GM11168 (cell line): ENCODE results near the gene EIF1.

Experiments
- in situ Hi-C: fragments of 300-500 bp; cut with MboI; formaldehyde crosslinking; loops from one replicate; pipeline ENCODE4 v1.12.0; 2022; ENCODE audit warnings: low sequenced_read_pairs; ENCODE audit not compliant: unreplicated experiment

The EIF1 gene

DNA sequence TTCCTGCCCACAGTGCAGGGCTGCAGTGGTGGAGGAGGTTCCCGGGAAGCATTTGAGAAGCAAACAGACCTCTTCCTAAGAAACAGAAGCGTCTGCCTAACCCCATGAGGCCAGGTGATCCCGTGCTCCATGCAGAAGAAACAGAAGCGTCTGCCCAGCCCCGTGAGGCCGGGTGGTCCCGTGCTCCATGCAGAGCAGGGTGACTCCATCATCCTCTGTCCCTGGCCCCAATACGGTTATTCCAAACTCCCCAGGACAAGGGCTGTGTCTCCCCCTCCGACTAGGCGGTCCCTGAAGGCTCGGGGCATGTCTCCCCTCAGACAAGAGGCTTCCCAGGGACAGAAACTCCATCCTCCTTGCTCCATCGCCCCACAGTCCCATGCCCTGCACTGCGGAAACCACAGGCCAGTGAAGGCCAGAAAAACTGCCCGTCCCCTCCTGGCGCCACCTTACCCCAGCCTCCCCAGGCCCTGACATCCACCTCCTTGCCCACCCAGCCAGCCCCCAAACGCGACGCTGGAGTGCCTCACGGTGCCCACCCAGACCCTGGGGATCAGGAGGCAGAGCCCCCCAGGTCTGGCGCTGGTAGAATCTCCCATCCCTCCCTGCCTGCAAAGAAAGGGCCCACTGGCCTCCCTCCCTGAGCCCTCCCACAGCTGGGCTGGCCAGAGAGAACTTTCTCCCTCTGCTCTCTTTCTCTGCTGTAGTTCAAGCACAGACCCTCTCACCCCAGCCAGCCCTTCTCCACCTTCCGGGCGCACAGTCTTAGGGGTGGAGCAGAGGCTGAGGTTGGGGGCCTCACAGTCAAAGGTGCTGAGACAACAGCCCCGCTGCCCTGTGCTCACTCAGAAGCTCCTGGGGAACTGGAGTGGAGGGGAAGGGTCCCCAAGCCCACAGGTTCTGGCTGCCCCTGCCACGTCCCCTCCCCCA, 33.7 kb upstream of the EIF1 start:
- in situ Hi-C loops, result loop anchor here (25.0 kb wide), 2 partner anchors 743 to 1043 kb away; no protein-coding TSS in a partner anchor

DNA sequence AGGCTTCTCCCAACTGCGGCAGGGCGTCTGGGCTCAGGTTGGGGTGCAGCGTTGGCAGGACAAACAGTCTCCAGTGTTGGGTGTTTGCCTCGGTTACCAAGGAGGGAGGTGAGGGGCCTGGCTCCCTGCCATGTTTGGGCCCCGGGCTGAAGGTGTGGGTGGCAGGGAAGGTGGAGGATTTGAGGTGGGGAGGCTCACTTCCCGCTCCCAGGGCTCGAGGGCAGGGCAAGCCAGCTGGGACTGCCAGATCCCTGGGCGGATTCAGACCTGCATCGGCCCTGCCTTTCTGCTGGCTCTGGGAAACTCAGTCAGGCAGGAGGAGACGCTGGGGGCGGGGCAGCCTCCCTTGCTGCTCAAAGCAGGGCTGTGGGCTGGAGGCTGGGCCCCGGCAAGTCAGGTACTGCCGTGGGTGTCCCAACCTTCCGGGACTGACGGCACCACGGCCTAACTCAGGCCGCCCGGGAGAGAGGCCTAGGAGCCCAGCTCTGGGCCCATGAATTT, 33.0 kb upstream of the EIF1 start:
- in situ Hi-C loops, result loop anchor here (25.0 kb wide), 2 partner anchors 743 to 1043 kb away; no protein-coding TSS in a partner anchor

DNA sequence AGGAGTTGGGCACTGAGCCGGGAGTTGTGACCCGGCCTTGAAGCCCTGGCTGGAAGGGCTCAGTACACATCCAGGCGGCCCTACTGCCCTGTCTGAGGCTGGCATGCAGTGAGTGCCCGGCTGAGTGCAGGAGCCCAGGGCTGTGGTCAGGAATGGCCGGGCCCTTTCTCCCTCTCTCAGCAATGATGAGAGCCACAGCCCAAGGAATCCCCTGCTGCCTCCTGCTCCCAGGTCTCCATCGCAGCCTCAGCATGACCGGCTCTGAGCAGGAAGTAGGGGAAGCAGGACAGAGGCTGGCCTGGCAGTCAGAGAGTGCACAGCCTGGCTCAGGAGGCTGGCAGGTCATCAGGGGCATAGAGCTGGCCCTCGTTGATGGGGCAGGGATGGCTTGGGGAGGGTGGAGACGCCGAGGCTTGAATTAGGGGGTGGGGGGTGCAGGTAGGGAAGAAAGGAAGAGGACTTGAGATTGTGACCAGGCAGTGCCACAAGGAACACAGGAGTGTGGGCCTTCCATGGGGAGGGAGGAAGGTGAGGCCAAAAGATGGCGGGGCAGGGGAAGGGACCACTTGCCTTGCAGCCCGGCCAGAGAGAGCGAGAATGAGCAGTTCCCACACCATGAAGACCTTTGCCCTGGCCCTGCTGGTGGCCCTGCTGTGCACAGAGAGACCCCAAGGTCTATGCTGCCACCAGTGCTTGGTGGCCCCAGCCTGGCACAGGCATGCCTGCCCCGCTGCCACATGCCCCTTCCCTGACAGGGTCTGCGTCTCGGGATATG, 32.2 kb upstream of the EIF1 start:
- in situ Hi-C loops, result loop anchor here (25.0 kb wide), 2 partner anchors 744 to 1044 kb away; no protein-coding TSS in a partner anchor

DNA sequence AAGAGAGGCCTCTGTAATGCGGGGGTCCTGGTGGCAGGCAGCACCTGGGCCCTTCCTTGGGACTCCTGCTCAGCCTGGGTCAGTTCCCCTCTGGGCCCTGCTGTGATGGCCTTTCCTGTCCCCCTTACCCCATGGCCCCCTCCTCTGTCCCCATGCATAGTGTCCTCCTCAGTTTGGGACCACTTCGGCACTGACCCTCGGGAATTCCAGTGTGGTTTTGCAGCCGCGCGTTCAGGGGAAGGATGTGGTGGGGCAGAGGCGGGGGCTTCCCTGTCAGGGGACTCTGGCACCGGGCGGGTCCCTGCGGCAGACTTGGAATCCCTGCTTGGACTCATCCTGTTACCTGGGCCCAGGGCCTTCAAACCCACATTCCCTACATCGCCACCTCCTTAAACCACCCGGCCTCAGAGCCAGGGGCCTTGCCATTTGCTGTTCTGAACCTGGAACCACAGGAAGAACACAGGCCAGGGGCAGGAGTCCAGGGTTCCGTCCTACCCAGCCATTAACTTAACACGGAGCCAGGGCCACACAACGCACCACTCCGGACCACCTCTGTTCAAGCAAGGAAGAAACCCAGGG, 31.4 kb upstream of the EIF1 start:
- in situ Hi-C loops, result loop anchor here (25.0 kb wide), 2 partner anchors 745 to 1045 kb away; no protein-coding TSS in a partner anchor

DNA sequence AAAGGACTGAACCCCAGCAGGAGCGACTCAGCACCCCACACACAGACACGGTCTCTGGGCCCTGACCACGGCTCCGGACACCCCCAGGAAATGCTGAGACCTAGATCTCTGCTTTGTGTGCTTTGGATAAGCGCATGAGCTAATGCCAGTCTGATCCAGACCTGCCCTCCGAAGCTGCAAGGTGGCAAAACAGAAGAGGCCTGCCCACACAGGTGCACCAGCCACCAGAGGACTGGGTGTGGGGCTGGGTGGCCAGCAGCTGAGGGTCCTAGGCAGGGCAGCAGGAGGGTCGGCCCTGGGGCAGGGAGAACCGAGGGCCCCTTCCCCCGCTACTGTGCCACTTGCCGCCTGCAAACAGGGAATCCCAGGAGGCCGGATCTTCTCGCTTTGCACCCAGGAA, 30.7 kb upstream of the EIF1 start:
- in situ Hi-C loops, result loop anchor here (25.0 kb wide), 2 partner anchors 746 to 1046 kb away; no protein-coding TSS in a partner anchor

DNA sequence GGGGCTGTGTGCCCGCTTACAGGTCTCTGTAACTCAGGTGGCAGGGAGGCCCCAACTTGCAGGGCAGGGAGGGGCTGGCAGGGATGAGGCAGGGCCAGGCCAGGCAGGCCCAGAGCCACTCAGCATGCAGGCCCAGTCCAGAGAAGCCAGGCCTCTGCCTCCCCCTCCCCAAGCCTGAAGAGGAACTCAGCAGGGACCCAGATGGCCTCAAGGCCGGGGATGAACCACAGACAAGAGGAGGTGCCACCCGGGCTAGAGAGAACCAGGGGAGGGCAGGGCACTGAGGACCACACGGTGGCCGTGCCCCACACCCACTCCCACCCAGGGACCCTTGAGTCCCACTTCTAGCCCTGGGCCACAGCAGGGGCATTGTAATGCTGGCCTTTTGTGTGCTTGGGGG, 29.8 kb upstream of the EIF1 start:
- in situ Hi-C loops, result loop anchor here (25.0 kb wide), 2 partner anchors 747 to 1047 kb away; no protein-coding TSS in a partner anchor

DNA sequence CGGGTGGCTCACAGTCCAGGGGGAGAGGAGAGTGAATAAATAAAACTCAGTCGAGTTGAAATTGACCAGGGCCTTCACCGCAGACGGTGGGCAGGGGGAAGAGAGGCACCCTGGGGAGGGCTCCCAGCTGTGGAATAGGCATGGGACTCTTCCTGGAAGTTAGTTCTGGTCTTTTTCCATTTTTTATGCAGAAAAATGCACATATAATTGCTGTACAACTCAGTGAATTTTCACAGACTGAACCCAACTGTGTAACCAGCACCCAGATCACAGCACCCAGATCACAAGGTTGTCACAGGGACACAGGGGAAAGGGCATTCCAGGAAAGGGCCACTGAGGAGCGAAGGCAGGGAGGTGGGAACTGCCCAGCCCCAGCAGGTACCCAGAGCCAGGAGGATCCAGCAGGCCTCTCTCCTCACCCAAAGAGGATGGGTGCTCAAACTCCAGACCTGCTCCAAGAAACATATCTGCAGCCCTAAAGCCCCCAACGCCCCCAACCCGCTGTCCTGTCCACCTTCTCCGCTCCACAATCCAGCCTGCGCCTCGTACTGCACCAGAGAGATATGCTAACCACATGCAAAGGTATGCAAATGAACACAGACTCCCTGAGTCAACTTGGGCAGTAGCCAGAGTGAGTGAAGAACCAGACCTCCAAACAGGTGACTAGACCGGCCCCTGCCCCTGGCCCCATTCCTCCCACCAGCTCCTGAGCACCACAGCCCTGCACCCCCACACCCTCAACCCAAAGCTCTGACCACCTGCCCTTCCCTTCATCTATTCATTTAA, 29.1 kb upstream of the EIF1 start:
- in situ Hi-C loops, result loop anchor here (25.0 kb wide), 2 partner anchors 747 to 1047 kb away; no protein-coding TSS in a partner anchor

DNA sequence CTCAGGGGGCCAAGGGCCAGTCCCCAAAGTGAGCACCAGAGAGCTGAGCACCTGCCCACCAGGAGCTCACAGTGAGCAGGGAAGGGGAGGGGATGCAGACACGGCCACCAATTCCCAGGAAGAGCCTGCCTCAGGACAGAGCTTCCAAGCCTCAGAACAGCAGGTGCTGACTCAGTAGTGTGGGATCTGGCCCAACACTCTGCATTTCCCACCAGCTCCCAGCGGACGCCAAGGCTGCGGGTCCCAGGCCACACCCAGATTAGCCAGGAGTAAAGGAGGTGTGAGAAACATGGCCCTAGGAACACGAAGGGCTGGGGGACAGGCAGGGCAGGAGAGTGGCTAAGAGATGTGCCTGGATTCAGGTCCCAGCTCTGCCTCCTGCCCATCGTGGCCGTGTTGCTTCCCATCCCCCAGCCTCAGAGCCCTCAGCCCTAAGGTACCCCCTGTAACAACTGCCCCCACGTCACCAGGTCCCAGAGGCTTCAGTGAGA, 28.4 kb upstream of the EIF1 start:
- in situ Hi-C loops, result loop anchor here (25.0 kb wide), 2 partner anchors 748 to 1048 kb away; no protein-coding TSS in a partner anchor

DNA sequence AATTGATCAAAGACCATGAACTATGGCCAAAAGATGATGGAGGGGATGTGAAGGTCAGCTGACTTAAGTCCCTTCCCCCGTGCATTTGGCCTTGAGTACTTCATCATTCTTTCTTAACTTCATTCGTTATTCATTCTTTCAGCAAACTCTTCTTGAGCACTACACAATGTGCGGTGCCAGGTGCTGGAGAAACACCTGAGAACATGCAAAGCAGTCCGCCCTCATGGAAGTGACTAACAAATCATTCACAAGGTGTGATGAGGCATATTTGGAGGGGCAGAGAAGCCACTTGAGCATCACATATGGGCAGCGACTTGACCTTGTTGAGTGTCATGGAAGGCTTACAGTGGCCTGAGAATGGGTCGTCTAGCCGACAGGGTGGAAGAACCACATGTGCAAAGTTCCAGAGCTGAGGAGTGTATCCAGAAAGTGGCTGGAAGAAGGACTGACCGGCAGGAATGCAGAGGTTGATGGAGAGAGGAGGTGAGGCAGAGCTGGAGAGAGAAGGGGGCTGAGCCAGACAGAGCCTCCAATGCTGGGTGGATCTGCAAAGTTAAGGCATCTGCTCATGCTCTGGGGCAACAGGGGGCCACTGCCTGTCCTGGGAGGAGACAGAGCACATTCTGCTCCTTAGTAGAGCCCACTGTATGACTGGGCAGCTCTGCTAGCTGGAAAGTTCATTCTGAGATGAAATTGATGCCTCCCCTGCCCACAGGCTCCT, 25.1 kb upstream of the EIF1 start:
- in situ Hi-C loops, result loop anchor here (25.0 kb wide), 2 partner anchors 751 to 1051 kb away; no protein-coding TSS in a partner anchor

DNA sequence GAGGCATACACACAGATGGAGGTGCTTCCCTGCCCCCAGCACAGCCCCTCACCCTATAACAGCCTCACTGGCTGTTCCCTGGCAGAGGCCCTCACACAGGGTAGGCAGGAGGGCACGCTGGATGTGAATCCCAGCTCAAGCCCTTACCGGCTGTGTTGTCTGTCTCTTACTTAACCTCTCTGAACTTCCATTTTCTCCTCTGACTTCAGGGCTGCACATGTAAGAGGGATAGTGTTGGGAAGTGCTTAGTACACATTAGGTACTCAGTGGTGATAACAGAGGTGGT, 24.6 kb upstream of the EIF1 start:
- in situ Hi-C loops, result loop anchor here (25.0 kb wide), 2 partner anchors 752 to 1052 kb away; no protein-coding TSS in a partner anchor

DNA sequence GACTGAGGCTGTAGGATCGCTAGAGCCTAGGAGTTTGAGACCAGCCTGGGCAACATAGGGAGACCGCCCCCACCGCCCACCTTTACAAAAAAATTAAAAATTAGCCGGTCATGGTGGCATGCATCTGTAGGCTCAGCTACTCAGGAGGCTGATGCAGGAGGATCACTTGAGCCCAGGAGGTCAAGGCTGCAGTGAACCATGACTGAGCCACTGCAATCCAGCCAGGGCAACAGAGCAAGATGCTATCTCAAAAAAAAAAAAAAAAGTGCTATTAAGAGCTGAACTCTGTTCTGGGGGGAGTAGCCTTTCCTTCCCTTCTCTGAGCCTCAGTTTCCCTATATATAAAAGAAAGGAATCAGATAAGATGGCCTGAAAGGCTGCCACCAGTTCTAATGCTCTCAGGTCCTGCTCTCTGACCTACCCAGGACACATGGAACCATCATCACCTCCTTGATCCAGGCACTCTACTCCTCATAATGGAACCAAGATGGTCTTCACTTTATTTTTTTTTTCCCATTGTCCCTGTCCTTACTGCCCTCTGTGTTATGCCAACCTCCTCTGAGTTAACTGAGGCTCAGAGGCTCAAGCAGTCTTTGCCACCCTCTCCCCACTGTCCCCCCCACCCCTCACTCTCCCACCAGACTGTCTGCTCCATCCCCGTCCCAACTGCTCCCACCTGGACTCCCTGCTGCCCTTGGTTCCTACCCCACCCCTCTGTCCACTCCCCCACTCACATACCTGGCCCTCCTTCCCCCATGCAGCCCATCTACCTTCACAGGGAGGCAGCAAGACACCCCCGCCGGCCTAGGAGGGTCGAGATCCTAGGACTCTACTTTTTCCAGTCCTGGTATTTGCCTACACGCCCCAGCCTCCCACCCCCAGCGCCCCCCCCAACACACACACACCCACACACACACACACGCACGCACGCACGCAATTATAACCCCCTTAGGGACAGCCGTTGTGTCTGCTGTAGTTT, 23.8 kb upstream of the EIF1 start:
- in situ Hi-C loops, result loop anchor here (25.0 kb wide), 2 partner anchors 753 to 1053 kb away; no protein-coding TSS in a partner anchor

DNA sequence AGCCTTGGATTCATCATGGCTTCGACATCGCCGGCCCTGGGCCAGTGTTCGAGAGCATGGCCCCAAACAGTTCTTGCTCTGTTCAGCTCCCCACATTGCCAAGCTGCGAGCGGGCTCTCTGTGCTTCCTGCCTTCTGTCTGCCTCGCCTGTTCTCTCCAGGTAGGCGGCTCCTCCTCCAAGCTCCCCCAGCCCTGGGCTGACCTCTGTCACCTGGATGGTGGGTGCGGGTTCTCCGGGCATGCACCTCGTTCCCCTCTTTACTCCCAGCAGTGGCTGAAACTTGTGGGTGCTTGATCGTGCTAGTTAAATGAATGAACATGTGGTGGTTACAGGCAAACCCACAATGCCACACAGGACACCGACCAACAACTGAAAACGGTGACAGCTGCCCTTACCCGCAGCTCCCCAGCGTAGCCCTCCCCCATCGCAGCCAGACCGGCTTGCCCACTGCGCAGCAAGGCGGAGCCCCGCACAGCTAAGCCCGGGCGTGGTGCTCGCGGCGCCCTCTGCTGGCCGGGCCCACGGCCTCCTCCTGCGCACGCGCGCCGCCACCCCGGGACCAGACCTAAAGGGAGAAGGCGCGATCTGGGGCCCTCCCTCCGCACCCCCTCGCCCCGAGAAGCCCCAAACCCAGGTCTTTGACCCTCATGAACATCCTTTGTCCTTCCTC, 23.0 kb upstream of the EIF1 start:
- in situ Hi-C loops, result loop anchor here (25.0 kb wide), 2 partner anchors 753 to 1053 kb away; no protein-coding TSS in a partner anchor

DNA sequence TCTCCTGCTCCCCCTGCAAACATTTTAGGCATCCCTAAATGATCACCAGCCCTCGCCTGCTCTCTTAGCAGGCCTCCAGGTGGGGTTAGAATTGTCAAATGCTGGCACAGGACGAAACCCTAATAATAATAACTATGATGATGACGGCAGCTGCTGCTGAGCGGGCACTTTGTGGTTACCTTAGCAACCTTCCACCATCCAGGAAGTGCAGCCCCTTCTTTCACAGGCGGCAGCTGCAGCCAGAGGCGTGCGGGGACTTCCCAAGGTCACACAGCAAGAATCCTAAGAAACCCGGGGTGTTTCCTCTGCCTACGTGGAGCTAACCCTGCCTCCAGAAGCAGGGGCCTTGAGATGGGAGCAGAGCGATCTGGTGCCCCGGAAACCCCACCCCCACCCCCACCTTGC, 22.4 kb upstream of the EIF1 start:
- in situ Hi-C loops, result loop anchor here (25.0 kb wide), 2 partner anchors 754 to 1054 kb away; no protein-coding TSS in a partner anchor

DNA sequence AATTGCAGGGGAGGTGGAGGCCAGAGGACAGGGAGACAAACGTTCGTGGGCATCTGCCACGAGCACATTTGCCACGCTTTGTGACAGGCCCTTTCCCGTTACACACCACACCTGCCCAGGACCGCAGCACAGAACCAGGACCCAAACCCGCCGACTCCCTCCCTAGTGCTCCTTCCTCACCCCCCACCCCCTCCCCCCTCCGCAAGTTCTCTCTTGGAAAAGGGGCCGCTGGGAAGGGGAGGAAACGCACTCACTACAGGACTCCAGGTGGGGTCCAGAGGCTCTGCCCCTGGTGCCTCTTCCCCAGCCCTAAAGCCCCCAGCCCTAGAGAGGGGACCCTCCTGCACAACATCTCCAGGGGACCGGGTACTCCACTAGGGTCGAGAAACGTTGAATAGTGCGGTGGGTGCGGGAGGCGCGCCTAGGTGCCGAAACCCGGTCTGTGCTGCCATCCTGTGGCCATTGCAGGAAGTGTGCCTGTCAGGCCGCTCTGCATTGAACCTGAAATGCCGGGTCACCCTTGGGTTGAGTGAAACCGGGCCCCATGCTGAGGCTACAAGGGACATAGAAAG, 21.9 kb upstream of the EIF1 start:
- in situ Hi-C loops, result loop anchor here (25.0 kb wide), 2 partner anchors 754 to 1054 kb away; no protein-coding TSS in a partner anchor

DNA sequence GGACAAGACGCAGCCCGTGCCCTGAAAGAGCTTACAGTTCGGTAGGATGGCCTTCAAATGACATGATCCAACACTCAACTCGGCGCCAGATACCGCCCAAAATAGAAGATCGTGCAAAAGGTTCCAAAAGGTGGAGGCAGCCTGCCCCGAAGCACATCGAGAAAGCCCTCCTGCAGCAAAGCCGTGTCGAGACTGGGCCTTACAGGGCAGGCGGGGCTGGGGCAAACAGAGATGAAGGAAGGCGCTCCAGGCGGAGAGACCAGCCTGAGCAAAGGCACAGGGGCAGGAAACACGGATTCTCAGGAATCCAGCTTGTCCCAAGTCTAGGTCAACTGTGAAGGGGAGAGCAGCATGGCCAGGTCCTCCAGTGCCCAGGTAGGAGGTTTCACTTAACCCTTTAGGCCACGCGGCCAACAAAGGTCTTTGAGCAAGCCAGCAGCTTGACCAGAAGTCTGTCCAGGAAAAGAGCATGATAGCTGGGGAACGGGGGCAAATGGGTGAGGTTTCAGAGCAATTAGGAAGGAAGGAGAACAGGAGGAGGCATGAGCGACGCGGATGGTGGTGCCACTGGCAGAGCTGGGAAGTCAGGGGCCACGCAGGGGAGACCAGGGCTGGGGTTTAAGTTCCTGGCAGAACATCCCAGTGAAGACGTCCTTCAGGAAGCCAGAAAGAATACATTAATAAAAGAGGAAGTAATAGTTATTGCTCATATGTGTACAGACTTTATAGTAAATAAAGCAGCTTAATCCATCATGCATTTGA, 21.2 kb upstream of the EIF1 start:
- in situ Hi-C loops, result loop anchor here (25.0 kb wide), 2 partner anchors 755 to 1055 kb away; no protein-coding TSS in a partner anchor
